Panc1 (cell line): Measurements from ENCODE around the gene CCNL2.

Experiments used
- POLR2AphosphoS5 ChIP-seq: IDR thresholded peaks from 2 replicates; pipeline ENCODE4 v1.6.1; 2012; ENCODE audit warnings: mild to moderate bottlenecking, low read depth, low read length, moderate library complexity
- TF ChIP-seq, protein P1 (sequence below): fragments of 450-650 bp; IDR thresholded peaks from 2 replicates; pipeline ENCODE4 v1.5.1; 2017; ENCODE audit warnings: mild to moderate bottlenecking

DNA sequence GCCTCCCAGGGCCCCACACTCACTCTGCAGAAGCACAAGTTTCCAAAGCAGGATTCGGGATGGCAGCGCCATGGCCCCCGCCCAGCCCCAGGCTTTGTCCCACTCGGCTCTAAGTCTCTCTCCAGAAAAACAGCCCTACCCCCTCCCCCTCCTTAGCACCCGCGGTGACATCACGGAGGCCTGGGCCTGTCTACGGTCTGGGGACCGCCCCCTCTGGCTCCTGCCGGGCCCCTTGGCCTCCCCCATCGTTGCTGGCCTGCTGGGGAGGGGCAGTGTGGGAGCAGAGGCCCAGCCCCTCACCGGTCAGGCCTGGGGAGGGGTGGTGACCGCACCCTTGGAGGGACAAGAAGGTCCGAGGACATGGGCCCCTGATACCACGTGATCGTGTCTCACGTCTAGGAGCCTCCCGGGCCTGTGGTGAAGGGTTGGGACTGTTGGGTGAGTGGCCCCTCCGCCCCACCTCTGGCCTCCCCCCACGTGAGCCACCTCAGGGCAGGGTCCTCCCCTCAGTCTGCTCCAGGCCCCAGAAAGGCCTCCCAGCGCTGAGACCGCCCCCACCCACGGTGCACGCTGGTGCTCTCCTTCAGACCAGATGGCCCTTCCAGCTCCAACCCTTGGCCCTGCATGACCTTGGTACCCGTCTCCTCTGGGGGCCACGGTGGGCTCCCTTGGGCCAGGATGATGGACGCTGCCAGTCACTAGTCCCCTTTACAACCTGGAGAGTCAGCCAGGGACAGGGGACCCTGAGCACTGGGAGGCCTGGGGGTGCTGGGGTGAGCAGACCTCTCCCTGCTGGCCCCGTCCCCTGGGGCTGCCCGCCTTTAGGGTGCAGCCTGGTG lies 40.5 kb downstream of the CCNL2 start, which contains the start of gene MXRA8:
- TF ChIP-seq, protein P1, sequence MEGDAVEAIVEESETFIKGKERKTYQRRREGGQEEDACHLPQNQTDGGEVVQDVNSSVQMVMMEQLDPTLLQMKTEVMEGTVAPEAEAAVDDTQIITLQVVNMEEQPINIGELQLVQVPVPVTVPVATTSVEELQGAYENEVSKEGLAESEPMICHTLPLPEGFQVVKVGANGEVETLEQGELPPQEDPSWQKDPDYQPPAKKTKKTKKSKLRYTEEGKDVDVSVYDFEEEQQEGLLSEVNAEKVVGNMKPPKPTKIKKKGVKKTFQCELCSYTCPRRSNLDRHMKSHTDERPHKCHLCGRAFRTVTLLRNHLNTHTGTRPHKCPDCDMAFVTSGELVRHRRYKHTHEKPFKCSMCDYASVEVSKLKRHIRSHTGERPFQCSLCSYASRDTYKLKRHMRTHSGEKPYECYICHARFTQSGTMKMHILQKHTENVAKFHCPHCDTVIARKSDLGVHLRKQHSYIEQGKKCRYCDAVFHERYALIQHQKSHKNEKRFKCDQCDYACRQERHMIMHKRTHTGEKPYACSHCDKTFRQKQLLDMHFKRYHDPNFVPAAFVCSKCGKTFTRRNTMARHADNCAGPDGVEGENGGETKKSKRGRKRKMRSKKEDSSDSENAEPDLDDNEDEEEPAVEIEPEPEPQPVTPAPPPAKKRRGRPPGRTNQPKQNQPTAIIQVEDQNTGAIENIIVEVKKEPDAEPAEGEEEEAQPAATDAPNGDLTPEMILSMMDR, result no peak
- TF ChIP-seq POLR2AphosphoS5, result no peak; the same call in 1 of the 2 replicates
